IMR-90 (cell line): Measurements from ENCODE around the gene SIRT2. TPM values are rescaled to one million over a fixed set of nuclear protein-coding genes. Genes with fewer than 3 reads are reported as not detected.

Experiments used
- ATAC-seq: fragments of 200-7000 bp; cut with Tn5 transposase; 2 replicates; pipeline ENCODE4 v1.9.1; 2020; ENCODE audit warnings: low read depth, mild to moderate bottlenecking, moderate library complexity
- BruUV-seq: library from RNA; stranded (reverse); fragments of 400-500 nt; replicated peaks from 2 replicates; lab custom pipeline; 2021; lab: Mats Ljungman, UMichigan
- CTCF ChIA-PET: fragments of 300-600 bp; formaldehyde crosslinking; extraction: SDS; loops from one replicate; lab custom pipeline; 2021; ENCODE audit warnings: antibody characterized with exemption; lab: Yijun Ruan, JAX
- POLR2A ChIA-PET: fragments of 300-600 bp; sonication (Branson Sonifier 250); formaldehyde crosslinking; loops from one replicate; lab custom pipeline; 2022; ENCODE audit warnings: antibody characterized with exemption; ENCODE audit not compliant: unreplicated experiment; lab: Charles Lee
- DNase-seq: peaks from one replicate; pipeline ENCODE4 v3.0.0; 2013
- H2AFZ ChIP-seq: replicated peaks from 2 replicates; pipeline ENCODE3; 2013; ENCODE audit warnings: low read length, mild to moderate bottlenecking; ENCODE audit not compliant: poor library complexity
- H2AK5ac ChIP-seq: 2 replicates; pipeline ENCODE4 v1.6.1; 2013; ENCODE audit warnings: low read depth, low read length, inconsistent platforms
- H2AK9ac ChIP-seq: replicated peaks from 2 replicates; pipeline ENCODE3; 2013; ENCODE audit warnings: mild to moderate bottlenecking, low read depth, low read length, moderate library complexity; ENCODE audit not compliant: poor library complexity
- H2BK120ac ChIP-seq: 2 replicates; pipeline ENCODE4 v1.6.1; 2013; ENCODE audit warnings: low read depth, low read length, inconsistent platforms
- H2BK15ac ChIP-seq: 3 replicates; pipeline ENCODE4 v1.6.1; 2013; ENCODE audit warnings: low read depth, low read length, inconsistent platforms
- H2BK20ac ChIP-seq: 2 replicates; pipeline ENCODE4 v1.6.1; 2013; ENCODE audit warnings: low read depth, mild to moderate bottlenecking, inconsistent platforms, low read length, moderate library complexity
- H2BK5ac ChIP-seq: 2 replicates; pipeline ENCODE4 v1.6.1; 2013; ENCODE audit warnings: mild to moderate bottlenecking, low read depth, low read length, inconsistent platforms; ENCODE audit not compliant: poor library complexity, severe bottlenecking
- H3K14ac ChIP-seq: replicated peaks from 2 replicates; pipeline ENCODE4 v1.6.1; 2013; ENCODE audit warnings: low read depth, low read length, inconsistent platforms
- H3K18ac ChIP-seq: 2 replicates; pipeline ENCODE4 v1.6.1; 2013; ENCODE audit warnings: low read depth, low read length, control low read depth
- H3K23ac ChIP-seq: 2 replicates; pipeline ENCODE4 v1.6.1; 2013; ENCODE audit warnings: low read depth, low read length, inconsistent platforms
- H3K27ac ChIP-seq: 2 replicates; pipeline ENCODE4 v1.5.1; 2013; ENCODE audit warnings: mild to moderate bottlenecking, control low read depth, low read length; ENCODE audit not compliant: insufficient read depth
- H3K27me3 ChIP-seq: 2 replicates; pipeline ENCODE4 v1.6.1; 2013; ENCODE audit warnings: low read length; ENCODE audit not compliant: control insufficient read depth, insufficient read depth
- H3K36me3 ChIP-seq: 2 replicates; pipeline ENCODE4 v1.6.1; 2013; ENCODE audit warnings: low read length, mixed read lengths; ENCODE audit not compliant: control insufficient read depth, insufficient read depth
- H3K4ac ChIP-seq: 2 replicates; pipeline ENCODE4 v1.6.1; 2013; ENCODE audit warnings: low read depth, low read length, inconsistent platforms
- H3K4me1 ChIP-seq: 2 replicates; pipeline ENCODE4 v1.6.1; 2013; ENCODE audit warnings: low read length, mixed read lengths; ENCODE audit not compliant: control insufficient read depth, insufficient read depth
- H3K4me2 ChIP-seq: 2 replicates; pipeline ENCODE4 v1.6.1; 2013; ENCODE audit warnings: low read depth, mild to moderate bottlenecking, control low read depth, low read length, moderate library complexity
- H3K4me3 ChIP-seq: 2 replicates; pipeline ENCODE4 v1.5.1; 2013; ENCODE audit warnings: low read depth, mild to moderate bottlenecking, control low read depth, low read length, moderate library complexity; ENCODE audit not compliant: insufficient read depth
- H3K56ac ChIP-seq: 2 replicates; pipeline ENCODE4 v1.6.1; 2013; ENCODE audit warnings: low read length, inconsistent platforms; ENCODE audit not compliant: insufficient read depth; ENCODE audit errors: extremely low read depth
- H3K79me1 ChIP-seq, 2 experiments: 2 replicates each; pipeline ENCODE4 v1.6.1; 2013; ENCODE audit warnings: low read length in 2 of 2, inconsistent platforms in 1 of 2, low read depth in 1 of 2
- H3K9ac ChIP-seq: 2 replicates; pipeline ENCODE4 v1.6.1; 2013; ENCODE audit warnings: low read depth, low read length, control low read depth
- H3K9me1 ChIP-seq: 2 replicates; pipeline ENCODE4 v1.6.1; 2013; ENCODE audit warnings: low read length, inconsistent platforms; ENCODE audit not compliant: insufficient read depth
- H3K9me3 ChIP-seq: 2 replicates; pipeline ENCODE4 v1.6.1; 2013; ENCODE audit warnings: low read length; ENCODE audit not compliant: control insufficient read depth, insufficient read depth
- H4K20me1 ChIP-seq: 2 replicates; pipeline ENCODE4 v1.6.1; 2013; ENCODE audit warnings: low read length, inconsistent platforms; ENCODE audit not compliant: insufficient read depth
- H4K5ac ChIP-seq: 2 replicates; pipeline ENCODE4 v1.6.1; 2013; ENCODE audit warnings: mild to moderate bottlenecking, low read depth, low read length, control low read depth
- H4K8ac ChIP-seq, 2 experiments: 2 replicates each; pipeline ENCODE4 v1.6.1; 2013; ENCODE audit warnings: low read depth in 2 of 2, low read length in 2 of 2, control low read depth in 1 of 2, inconsistent platforms in 1 of 2
- H4K91ac ChIP-seq: 2 replicates; pipeline ENCODE4 v1.6.1; 2013; ENCODE audit warnings: low read depth, low read length, inconsistent platforms; ENCODE audit not compliant: insufficient read depth
- BHLHE40 ChIP-seq: fragments of 150-350 bp; IDR thresholded peaks from 2 replicates; pipeline ENCODE4 v1.6.1; 2016; ENCODE audit warnings: mild to moderate bottlenecking, low read depth, low read length
- CEBPB ChIP-seq: IDR thresholded peaks from 2 replicates; pipeline ENCODE4 v1.6.1; 2012; ENCODE audit warnings: low read depth, low read length, improper control_type of control experiment
- CHD1 ChIP-seq: IDR thresholded peaks from 2 replicates; pipeline ENCODE4 v1.6.1; 2012; ENCODE audit warnings: low read depth, low read length, improper control_type of control experiment
- MAZ ChIP-seq: IDR thresholded peaks from 2 replicates; pipeline ENCODE4 v1.6.1; 2012; ENCODE audit warnings: low read depth, mild to moderate bottlenecking, low read length, improper control_type of control experiment, moderate library complexity, borderline replicate concordance
- RCOR1 ChIP-seq: IDR thresholded peaks from 2 replicates; pipeline ENCODE4 v1.6.1; 2012; ENCODE audit warnings: mild to moderate bottlenecking, low read length, improper control_type of control experiment; ENCODE audit not compliant: insufficient replicate concordance
- WGBS, 2 experiments: methylation state at CpG; one replicate each; pipeline versions ENCODE4 v1.1.5 to v1.1.7; 2013; ENCODE audit warnings: missing lambda C conversion rate in 2 of 2; ENCODE audit not compliant: insufficient read length in 1 of 2; ENCODE audit errors: extremely low coverage in 2 of 2; 5-methylcytosine and 5-hydroxymethylcytosine counted together
- dilution Hi-C: fragments of 300-500 bp; cut with HindIII; formaldehyde crosslinking; loops from one replicate; pipeline ENCODE4 v1.14.3; 2018; ENCODE audit warnings: low sequenced_read_pairs; ENCODE audit not compliant: unreplicated experiment
- in situ Hi-C: fragments of 300-500 bp; cut with MboI; formaldehyde crosslinking; loops from 3 replicates; pipeline ENCODE4 v1.14.3; 2019; ENCODE audit warnings: low sequenced_read_pairs, inconsistent platforms, mixed read lengths
- intact Hi-C: fragments of 100-400 bp; cut with micrococcal nuclease; formaldehyde crosslinking; loops from 2 replicates; pipeline ENCODE4 v1.10.0; 2022
- polyA plus RNA-seq, 3 experiments: library from polyadenylated mRNA; depleted of rRNA; stranded (reverse); fragments of >200 nt; gene quantifications; 2 replicates each; pipeline ENCODE4 v1.2.3, GENCODE V29; 2012; ENCODE audit warnings: low replicate concordance in 1 of 3
- total RNA-seq: library from RNA; depleted of rRNA; stranded (reverse); fragments of >200 nt; gene quantifications from 2 replicates; pipeline ENCODE4 v1.2.3, GENCODE V29; 2012
- TF ChIP-seq, protein P1 (sequence below): fragments of 150-350 bp; IDR thresholded peaks from 2 replicates; pipeline ENCODE4 v1.6.1; 2017; ENCODE audit warnings: mild to moderate bottlenecking, antibody characterized with exemption, low read length, low read depth
- TF ChIP-seq, protein P2 (sequence below): conservative IDR thresholded peaks from 2 replicates; pipeline ENCODE4 v1.5.1; 2012; ENCODE audit warnings: mild to moderate bottlenecking, low read depth, low read length, improper control_type of control experiment
- TF ChIP-seq, protein P3 (sequence below): fragments of 150-350 bp; IDR thresholded peaks from 2 replicates; pipeline ENCODE4 v1.6.1; 2016; ENCODE audit warnings: low read depth, mild to moderate bottlenecking, low read length, moderate library complexity, borderline replicate concordance

SIRT2 gene
- total and polyA plus RNA-seq, 2 of the 4 experiments (the other 2 are of a cell fraction) = 43.0 to 50.0 TPM

DNA sequence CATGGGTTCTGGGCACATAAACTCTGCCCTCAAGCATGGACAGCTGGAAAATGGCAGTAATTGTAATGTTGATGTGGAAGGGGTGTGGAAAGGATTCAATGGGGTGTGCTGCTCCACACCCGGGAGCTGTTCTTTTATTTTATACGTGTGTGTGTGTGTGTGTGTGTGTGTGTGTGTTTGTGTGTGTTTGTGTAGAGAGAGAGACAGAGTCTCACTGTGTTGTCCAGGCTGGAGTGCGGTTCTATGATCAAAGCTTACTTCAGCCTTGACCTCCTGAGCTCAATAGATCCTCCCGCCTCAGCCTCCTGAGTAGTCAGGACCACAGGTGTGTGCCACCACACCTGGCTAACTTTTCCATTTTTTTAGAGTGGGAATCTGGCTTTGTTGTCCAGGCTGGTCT is 34.1 kb upstream of the SIRT2 start:
- Histone ChIP-seq H3K27me3 (no peaks in the 10 kb centered on the region), H2AK9ac (no peak overlapping the region)
- in situ Hi-C loops = loop anchor here (25.0 kb wide), 1 partner anchor 521 kb away; the partner anchor contains the start of gene FAM98C

More for the DNA sequence above, 34.1 kb upstream of the SIRT2 start:
- Histone ChIP-seq H3K56ac (no peak overlapping the region), H2BK15ac (no peak overlapping the region), H2BK120ac (no peak overlapping the region), H4K91ac (no peak overlapping the region), H3K4me1 (no peaks in the 10 kb centered on the region), H3K18ac (no peak overlapping the region), H3K4me3 (no peak overlapping the region), H4K20me1 (no peaks in the 10 kb centered on the region; the same call in 1 of the 2 replicates), H4K5ac (no peak overlapping the region), H3K9me3 (no peaks in the 10 kb centered on the region), H4K8ac (no peak overlapping the region), H3K36me3 (peaks cover 11% of the 10 kb centered on the region), H3K14ac (no peak overlapping the region), H3K9me1 (peaks cover 3% of the 10 kb centered on the region; the same call in 1 of the 2 replicates), H3K4me2 (no peak overlapping the region), H3K23ac (no peak overlapping the region), H2AFZ (no peak overlapping the region), H3K79me1 (peaks cover 29 to 50% of the 10 kb centered on the region in 2 experiments; a peak in 3 of 4 replicates), H2BK5ac (no peak overlapping the region), H2AK5ac (no peak overlapping the region), H2BK20ac (no peak overlapping the region), H3K9ac (no peak overlapping the region), H3K27ac (no peak overlapping the region), H3K4ac (no peak overlapping the region)
- intact Hi-C loops = loop anchor here (5.0 kb wide), 1 partner anchor 286 kb away; the partner anchor contains the start of gene ACTN4
- DNase-seq (no peak), ATAC-seq (no peak)
- 100% methylated on average over 1 of the region's 4 CpGs; no CpG with 5 or more reads in 1 of the 2 experiments for WGBS, 2 experiments
- TF ChIP-seq, protein P1, sequence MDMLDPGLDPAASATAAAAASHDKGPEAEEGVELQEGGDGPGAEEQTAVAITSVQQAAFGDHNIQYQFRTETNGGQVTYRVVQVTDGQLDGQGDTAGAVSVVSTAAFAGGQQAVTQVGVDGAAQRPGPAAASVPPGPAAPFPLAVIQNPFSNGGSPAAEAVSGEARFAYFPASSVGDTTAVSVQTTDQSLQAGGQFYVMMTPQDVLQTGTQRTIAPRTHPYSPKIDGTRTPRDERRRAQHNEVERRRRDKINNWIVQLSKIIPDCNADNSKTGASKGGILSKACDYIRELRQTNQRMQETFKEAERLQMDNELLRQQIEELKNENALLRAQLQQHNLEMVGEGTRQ = no peak
- TF ChIP-seq, protein P2, sequence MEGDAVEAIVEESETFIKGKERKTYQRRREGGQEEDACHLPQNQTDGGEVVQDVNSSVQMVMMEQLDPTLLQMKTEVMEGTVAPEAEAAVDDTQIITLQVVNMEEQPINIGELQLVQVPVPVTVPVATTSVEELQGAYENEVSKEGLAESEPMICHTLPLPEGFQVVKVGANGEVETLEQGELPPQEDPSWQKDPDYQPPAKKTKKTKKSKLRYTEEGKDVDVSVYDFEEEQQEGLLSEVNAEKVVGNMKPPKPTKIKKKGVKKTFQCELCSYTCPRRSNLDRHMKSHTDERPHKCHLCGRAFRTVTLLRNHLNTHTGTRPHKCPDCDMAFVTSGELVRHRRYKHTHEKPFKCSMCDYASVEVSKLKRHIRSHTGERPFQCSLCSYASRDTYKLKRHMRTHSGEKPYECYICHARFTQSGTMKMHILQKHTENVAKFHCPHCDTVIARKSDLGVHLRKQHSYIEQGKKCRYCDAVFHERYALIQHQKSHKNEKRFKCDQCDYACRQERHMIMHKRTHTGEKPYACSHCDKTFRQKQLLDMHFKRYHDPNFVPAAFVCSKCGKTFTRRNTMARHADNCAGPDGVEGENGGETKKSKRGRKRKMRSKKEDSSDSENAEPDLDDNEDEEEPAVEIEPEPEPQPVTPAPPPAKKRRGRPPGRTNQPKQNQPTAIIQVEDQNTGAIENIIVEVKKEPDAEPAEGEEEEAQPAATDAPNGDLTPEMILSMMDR = no peak
- TF ChIP-seq, protein P3, sequence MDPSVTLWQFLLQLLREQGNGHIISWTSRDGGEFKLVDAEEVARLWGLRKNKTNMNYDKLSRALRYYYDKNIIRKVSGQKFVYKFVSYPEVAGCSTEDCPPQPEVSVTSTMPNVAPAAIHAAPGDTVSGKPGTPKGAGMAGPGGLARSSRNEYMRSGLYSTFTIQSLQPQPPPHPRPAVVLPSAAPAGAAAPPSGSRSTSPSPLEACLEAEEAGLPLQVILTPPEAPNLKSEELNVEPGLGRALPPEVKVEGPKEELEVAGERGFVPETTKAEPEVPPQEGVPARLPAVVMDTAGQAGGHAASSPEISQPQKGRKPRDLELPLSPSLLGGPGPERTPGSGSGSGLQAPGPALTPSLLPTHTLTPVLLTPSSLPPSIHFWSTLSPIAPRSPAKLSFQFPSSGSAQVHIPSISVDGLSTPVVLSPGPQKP = no peak
- no peak for TF ChIP-seq RCOR1
- no peak for TF ChIP-seq CEBPB
- no peak for TF ChIP-seq CHD1
- TF ChIP-seq BHLHE40 = no peak
- TF ChIP-seq MAZ = no peak
- POLR2A ChIA-PET = no interaction called here
- CTCF ChIA-PET = interaction anchor here (0.6 kb wide), 1 partner anchor 370 kb away, joined by 5 read pairs; no protein-coding TSS in a partner anchor
- dilution Hi-C loops = no loop called here
- no TSS peak for BruUV-seq
